Measurements from ENCODE around the gene SF3B2.
A peak's percentile ranks its signal among the peaks of the same experiment; 100 is the strongest.

The SF3B2 gene

GRCh38 chr11:66048547-66049323, 3.4 kb upstream of the SF3B2 start, which contains the start of gene GAL3ST3:
Gene GAL3ST3 (minus strand): TSS chr11:66049161. CDS start chr11:66045415, 3,746 bp downstream.
- Histone ChIP-seq H3K27me3 (ENCODE audit: low read depth, low read length) (no peaks in the 10 kb centered on the region), H3K4me1 (ENCODE audit: low read length) (peaks cover 28% of the 10 kb centered on the region), H3K27ac (ENCODE audit: low read length) (no peak within 1 kb of the TSS), H3K9me3 (ENCODE audit: insufficient read depth, low read length) (no peaks in the 10 kb centered on the region), H3K4me3 (ENCODE audit: low read length) (peak within 1 kb of the TSS; percentile 38), H3K36me3 (replicated peaks; ENCODE audit: low read depth, low read length) (peaks cover 5% of the 10 kb centered on the region), H3K9ac (ENCODE audit: low read length) (no peak within 1 kb of the TSS), H3K4me2 (ENCODE audit: low read length) (peak within 1 kb of the TSS; percentile 27), H4K20me1 (ENCODE audit: insufficient read depth, low read length) (no peaks in the 10 kb centered on the region), H3K79me2 (ENCODE audit: low read length) (peaks cover 16% of the 10 kb centered on the region), H2AFZ (ENCODE audit: low read depth, low read length) (no peak within 1 kb of the TSS)
- TF ChIP-seq, protein P1, sequence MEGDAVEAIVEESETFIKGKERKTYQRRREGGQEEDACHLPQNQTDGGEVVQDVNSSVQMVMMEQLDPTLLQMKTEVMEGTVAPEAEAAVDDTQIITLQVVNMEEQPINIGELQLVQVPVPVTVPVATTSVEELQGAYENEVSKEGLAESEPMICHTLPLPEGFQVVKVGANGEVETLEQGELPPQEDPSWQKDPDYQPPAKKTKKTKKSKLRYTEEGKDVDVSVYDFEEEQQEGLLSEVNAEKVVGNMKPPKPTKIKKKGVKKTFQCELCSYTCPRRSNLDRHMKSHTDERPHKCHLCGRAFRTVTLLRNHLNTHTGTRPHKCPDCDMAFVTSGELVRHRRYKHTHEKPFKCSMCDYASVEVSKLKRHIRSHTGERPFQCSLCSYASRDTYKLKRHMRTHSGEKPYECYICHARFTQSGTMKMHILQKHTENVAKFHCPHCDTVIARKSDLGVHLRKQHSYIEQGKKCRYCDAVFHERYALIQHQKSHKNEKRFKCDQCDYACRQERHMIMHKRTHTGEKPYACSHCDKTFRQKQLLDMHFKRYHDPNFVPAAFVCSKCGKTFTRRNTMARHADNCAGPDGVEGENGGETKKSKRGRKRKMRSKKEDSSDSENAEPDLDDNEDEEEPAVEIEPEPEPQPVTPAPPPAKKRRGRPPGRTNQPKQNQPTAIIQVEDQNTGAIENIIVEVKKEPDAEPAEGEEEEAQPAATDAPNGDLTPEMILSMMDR (IDR thresholded peaks at IDR 0.05; ENCODE audit: low read depth, low read length) = no peak
- no peak for TF ChIP-seq EZH2phosphoT487 (IDR thresholded peaks at IDR 0.05; ENCODE audit: low read depth)

GRCh38 chr11:66050581-66051231, 1.5 kb upstream of the SF3B2 start:
- peak overlapping the region; percentile 96 for H3K4me2 ChIP-seq (ENCODE audit: low read length)
- peak overlapping the region; percentile 83 for H3K9ac ChIP-seq (ENCODE audit: low read length)
- H3K27ac ChIP-seq (ENCODE audit: low read length) = peak overlapping the region; percentile 63; the same call in 1 of the 2 replicates
- H3K9me3 ChIP-seq (ENCODE audit: insufficient read depth, low read length) = no peaks in the 10 kb centered on the region
- H3K4me3 ChIP-seq (ENCODE audit: low read length) = peak overlapping the region; percentile 82
- H3K4me1 ChIP-seq (ENCODE audit: low read length) = peaks cover 17% of the 10 kb centered on the region
- peak overlapping the region; percentile 19; the same call in 1 of the 2 replicates for H2AFZ ChIP-seq (ENCODE audit: low read depth, low read length)
- H3K36me3 ChIP-seq (replicated peaks; ENCODE audit: low read depth, low read length) = peaks cover 19% of the 10 kb centered on the region
- no peaks in the 10 kb centered on the region for H4K20me1 ChIP-seq (ENCODE audit: insufficient read depth, low read length)
- H3K27me3 ChIP-seq (ENCODE audit: low read depth, low read length) = no peaks in the 10 kb centered on the region
- H3K79me2 ChIP-seq (ENCODE audit: low read length) = peaks cover 30% of the 10 kb centered on the region
- TF ChIP-seq, protein P1 (IDR thresholded peaks at IDR 0.05; ENCODE audit: low read depth, low read length) = no peak
- no peak for TF ChIP-seq EZH2phosphoT487 (IDR thresholded peaks at IDR 0.05; ENCODE audit: low read depth)

GRCh38 chr11:66051371-66051765, 796 bp upstream of the SF3B2 start:
- Histone ChIP-seq H3K27ac (ENCODE audit: low read length) (peak overlapping the region; percentile 63), H4K20me1 (ENCODE audit: insufficient read depth, low read length) (no peaks in the 10 kb centered on the region), H3K79me2 (ENCODE audit: low read length) (peaks cover 30% of the 10 kb centered on the region), H2AFZ (ENCODE audit: low read depth, low read length) (peak overlapping the region; percentile 19; the same call in 1 of the 2 replicates), H3K27me3 (ENCODE audit: low read depth, low read length) (no peaks in the 10 kb centered on the region), H3K36me3 (replicated peaks; ENCODE audit: low read depth, low read length) (peaks cover 23% of the 10 kb centered on the region), H3K4me1 (ENCODE audit: low read length) (peaks cover 17% of the 10 kb centered on the region), H3K9me3 (ENCODE audit: insufficient read depth, low read length) (no peaks in the 10 kb centered on the region), H3K9ac (ENCODE audit: low read length) (peak overlapping the region; percentile 83), H3K4me2 (ENCODE audit: low read length) (peak overlapping the region; percentile 96), H3K4me3 (ENCODE audit: low read length) (peak overlapping the region; percentile 82)
- TF ChIP-seq EZH2phosphoT487 (IDR thresholded peaks at IDR 0.05; ENCODE audit: low read depth) = no peak
- TF ChIP-seq, protein P1 (IDR thresholded peaks at IDR 0.05; ENCODE audit: low read depth, low read length) = no peak

- H2AFZ ChIP-seq (ENCODE audit: low read depth, low read length) = 0 out of 2 replicates have a peak overlapping the region, but pooled peaks have one; percentile 3
- TF ChIP-seq, protein P1 (IDR thresholded peaks at IDR 0.05; ENCODE audit: low read depth, low read length) = no peak
- no peak for TF ChIP-seq EZH2phosphoT487 (IDR thresholded peaks at IDR 0.05; ENCODE audit: low read depth)
Observed at GRCh38 chr11:66052664-66052982, 459 bp downstream of the SF3B2 start.

More at GRCh38 chr11:66052664-66052982, 459 bp downstream of the SF3B2 start:
- H3K79me2 ChIP-seq (ENCODE audit: low read length) = peaks cover 30% of the 10 kb centered on the region
- H3K4me2 ChIP-seq (ENCODE audit: low read length) = peak overlapping the region; percentile 83
- H3K4me1 ChIP-seq (ENCODE audit: low read length) = peaks cover 17% of the 10 kb centered on the region
- H4K20me1 ChIP-seq (ENCODE audit: insufficient read depth, low read length) = no peaks in the 10 kb centered on the region
- peak overlapping the region; percentile 95 for H3K9ac ChIP-seq (ENCODE audit: low read length)
- peaks cover 34% of the 10 kb centered on the region for H3K36me3 ChIP-seq (replicated peaks; ENCODE audit: low read depth, low read length)
- peak overlapping the region; percentile 94 for H3K4me3 ChIP-seq (ENCODE audit: low read length)
- H3K9me3 ChIP-seq (ENCODE audit: insufficient read depth, low read length) = no peaks in the 10 kb centered on the region
- peak overlapping the region; percentile 36 for H3K27ac ChIP-seq (ENCODE audit: low read length)
- H3K27me3 ChIP-seq (ENCODE audit: low read depth, low read length) = no peaks in the 10 kb centered on the region
